RPMI8226 (cell line): ENCODE data around the gene SRCIN1.

Experiments used
- DNase-seq: peaks from one replicate; pipeline ENCODE4 v3.0.0-alpha.2; 2015

The SRCIN1 gene

DNA sequence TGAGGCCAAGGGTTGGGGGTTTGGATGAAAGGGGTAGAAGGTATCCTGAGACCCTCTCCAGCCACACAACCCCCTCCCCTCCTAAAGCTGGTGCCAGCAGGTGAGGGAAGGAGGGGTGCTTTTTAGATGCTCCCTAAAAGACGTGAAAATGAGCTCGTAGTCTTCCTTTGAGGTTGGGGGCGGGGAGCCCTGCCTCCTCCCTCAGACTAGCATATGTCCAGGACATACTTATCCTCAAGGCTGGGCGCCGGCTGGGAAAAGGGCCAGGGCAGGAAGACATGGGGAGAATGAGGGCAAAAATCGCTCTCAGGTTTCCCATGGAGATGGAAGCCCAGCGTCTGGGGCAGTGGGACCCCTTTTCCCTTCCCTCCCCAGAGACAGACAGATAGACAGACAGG lies 26.7 kb downstream of the SRCIN1 start:
- no peak for DNase-seq

DNA sequence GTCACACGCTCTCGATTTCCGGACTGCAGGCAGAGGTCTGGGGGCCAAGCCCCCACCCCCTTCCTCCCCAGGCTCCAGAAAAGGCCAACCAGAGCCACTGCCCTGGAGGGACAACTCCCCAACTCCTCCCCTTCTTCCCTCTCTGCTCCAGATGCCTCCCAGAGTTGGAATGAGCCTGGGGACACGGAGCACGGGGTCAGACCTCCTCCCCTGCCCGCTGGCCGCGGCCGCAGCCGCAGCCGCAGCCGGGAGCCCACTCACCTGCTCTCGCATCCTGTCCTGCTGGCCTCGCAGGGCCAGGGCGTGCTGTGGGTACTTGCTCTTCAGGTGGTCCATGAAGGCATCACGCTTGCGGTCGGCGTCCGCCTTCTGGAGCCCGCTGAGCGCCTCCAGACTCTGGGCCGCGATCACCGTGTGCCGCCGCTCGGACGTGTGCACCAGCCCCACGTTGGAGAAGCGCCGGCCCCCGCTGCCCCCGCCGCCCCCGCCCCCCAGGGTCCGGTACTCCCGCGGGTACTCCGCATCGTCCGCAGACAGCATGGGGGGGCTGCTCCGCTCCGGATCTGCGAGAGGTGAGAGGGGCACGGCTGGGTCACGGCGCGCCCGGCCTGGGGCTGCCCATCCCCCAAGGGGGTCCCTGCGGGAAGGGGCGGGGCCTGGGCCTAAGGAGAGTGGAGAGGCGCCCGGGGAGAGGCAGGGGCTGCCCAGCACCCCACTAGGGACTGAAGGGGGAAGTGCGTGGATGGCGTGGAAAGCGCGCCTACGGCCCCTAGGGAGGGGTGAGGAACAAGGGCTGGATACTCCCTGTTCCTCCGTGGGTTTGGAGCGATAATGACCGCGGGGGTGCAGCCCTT lies 27.3 kb downstream of the SRCIN1 start:
- no peak for DNase-seq

DNA sequence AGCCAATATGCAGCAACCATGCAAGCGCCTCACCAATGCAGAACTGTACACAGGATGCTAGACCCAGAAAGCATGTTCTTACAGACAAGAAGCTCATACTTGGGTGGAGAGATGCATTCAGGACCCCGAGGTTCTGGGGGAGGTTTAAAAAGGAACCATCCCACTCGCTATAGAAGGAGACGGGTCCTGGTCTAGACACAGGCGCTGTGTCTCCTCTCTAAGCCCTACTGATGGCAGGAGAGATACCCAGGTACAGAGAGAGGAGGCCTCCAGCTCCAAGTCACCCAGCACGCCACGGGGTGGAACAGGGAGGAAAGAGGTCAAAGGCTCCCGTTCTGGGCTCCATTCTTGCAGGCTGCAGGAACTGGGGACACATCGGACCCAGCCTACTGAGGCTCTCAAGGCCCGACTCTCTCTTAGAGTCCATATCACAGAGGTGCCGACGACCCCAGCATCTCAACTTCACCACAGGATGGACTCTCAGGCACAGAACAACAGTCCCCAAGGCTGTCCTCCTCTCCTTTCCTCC lies 28.0 kb downstream of the SRCIN1 start:
- no peak for DNase-seq

DNA sequence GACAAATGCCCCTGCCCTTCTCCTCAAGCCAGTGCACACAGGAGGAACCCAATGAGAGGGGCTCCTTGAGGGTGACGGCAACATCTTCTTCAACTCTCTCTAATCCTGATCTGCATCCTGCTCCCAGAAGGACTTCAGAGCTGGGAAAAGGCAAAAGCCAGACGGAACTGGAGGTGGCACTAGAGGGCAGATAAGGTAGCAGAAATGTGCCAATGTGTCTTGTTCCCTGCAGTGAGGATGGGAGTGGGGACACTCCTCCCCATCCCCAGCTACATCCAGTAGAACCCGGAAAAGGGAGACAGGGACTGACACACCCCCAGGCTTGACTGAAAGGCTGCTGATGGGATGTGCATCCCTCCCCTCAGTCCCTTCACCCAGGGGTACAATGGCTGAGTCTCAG lies 28.5 kb downstream of the SRCIN1 start:
- DNase-seq = no peak

DNA sequence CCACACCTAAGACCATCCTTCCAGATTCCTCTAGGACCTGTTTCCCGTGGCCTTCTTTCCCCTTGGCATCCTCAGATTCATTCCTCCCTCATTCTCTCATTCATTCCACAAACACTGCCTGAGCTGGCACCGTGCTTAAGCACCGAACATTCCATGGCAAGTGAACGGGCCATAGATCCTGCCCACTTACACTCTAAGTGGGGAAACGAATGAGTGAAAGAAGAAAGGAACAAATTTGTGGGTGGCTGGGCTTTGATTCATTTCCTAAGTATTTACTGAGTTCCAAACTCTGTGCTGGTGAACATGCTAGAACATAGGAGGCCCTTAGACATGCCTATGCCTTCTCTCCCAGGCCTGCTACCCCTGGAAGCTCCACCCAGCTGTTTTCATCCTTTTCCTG lies 30.0 kb downstream of the SRCIN1 start:
- no peak for DNase-seq

DNA sequence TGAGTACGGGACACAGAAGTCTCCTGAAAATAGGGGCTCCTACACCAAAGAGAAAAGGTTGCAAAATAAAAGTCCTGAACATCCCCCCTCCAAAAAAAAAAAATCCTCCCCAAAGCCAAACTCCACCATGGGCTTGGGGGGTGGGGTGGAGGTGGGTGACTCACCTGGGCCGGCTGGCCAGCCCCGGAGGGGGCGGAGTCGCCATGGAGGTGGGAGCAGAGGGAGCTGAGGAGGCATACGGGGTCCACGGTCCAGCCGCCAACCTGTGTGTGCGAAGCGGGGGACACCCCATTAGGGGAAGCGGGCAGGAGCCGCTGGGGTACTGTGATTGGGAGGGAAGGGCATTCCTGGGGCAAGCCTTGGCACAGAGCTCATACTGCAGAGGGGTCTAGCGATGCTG lies 31.0 kb downstream of the SRCIN1 start:
- no peak for DNase-seq

DNA sequence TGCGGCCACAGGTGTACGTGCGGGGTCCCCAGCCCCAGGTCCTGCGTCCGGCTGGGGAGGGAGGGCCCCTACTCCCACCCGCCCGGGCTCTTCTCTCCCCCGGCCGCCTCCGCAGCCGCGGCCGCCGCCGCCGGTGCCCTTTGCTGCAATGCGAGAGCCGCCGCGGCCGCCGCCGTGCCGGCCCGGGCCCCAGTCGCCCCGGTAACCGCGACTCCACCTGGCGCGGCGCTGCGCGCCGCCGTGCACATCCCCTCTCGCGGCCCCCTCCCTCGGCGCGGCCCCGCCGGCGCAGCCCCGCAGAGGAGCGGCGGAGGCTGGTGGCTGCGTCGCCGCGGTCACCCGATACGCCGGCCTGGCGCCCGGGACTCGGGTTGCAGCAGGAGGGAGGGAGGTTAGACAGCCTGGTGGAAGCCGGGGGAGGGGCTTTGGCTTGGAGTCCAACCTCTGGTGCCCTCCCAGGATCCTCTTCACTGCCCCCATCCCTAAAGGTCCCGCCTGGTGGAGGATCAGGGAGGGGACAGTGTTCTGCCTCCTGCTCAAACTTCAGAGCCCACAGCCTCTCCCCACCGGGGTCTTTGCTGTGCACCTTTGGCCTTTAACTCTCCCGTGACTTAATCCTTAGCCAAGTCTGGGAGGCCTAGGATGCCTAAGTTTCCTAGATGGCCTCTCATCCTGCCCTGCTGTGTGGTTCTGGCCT lies 32.9 kb downstream of the SRCIN1 start:
- DNase-seq = no peak

DNA sequence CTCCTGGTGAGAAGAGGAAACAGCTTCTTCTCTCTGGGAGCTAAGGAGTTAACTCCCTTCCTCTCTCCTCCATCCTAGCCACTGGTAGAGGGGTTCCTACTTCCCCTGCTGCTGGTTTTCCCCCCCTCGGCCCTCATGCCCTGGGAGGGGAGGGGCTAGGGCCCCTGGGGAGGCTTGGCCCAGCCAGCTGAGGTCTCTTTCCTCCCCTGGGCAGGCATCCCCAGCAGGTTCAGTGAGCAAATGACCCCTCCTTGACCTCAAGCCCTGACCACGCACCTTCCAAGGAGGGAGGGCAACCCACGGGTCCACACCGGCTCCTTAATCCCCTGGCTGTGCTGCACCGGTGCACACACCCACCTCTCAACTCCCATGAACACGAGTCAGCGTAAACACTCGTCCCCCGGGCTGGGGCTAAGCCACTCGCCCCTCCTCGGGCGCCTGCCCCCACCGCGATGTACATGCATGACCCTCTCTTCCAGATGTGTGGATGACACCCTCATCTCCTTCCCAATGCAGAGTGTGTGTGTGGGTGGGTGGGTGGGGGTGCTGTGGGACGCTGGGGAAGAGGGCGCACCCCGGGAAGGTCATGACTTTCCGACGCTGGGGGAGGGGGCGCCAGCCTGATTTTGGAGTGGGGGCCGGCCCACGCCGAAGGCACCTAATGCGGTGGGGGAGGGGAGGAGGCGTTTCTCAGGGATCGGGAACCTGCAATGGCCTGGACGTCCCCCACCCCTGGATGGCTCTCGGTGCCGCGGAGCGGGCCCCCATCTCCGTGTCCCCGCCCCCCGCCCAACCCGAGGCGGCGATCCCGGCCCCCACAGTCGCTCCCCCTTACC lies 33.7 kb downstream of the SRCIN1 start:
- no peak for DNase-seq

DNA sequence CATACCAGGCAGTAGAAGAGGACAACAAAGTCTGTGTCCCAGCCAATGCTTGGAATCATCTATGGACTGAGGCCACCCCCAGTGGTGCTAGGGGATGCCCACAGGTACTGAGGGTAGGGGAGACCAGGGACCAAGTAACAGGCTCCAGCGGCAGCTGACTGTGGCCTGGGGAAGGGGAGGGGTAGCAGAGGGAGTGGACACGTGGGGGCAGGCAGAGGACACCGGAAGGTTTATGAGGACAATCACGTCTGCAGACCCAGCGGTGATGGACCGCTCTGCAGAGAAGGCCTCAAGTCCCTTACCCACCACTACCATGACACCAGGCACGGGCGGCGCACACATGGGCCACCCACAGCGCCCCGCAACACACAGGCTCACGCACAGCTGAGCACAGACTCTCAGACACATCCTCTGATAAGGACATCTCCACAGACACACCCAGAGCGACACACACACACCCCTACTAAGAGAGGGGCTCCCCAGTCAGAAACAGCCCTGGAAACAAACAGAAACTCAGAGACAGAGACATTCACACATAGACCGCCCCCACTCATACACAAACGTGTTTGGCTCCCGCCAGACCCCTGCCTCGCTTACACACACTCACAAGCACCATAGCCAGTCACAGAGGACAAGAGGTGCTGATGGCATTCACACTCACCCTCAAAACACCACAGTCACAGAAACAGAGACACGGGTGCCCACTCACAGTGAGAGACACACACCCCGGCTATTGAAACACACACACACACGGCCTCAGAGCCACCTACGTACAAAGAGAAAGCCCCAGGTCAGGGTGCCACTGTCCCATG lies 35.8 kb downstream of the SRCIN1 start:
- DNase-seq = no peak

DNA sequence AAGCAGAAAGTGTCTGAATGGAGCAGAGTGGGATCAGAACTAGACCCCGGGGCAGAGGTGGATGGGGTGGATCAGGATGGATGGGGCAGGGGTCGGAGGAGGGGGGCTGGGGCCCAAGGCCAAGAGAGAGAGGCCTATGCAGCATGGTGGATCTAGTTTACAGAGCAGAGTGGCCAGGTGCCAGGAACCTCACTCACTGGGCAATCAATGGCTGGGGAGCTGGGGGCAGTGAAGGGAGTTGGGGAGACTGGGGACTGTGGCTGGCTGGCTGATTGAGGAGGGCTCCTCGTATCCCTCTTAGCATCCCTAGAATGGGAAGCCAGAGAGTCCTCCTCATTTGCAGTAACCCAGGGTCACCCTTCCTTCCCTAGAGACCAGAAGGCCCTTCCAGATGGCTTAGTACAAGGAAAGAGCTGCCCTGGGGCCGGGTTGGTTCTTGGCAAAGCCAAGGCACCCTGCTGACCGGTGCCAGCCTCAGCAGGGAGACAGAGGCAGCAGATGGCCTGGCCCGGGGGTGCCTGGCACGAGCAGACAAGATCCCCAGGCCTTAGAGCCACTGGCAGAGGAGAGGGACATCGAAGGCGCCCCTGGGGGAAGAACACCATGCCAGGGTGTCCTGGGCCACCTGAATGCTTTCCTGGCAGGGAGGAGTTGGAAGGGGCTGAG lies 36.8 kb downstream of the SRCIN1 start:
- no peak for DNase-seq

DNA sequence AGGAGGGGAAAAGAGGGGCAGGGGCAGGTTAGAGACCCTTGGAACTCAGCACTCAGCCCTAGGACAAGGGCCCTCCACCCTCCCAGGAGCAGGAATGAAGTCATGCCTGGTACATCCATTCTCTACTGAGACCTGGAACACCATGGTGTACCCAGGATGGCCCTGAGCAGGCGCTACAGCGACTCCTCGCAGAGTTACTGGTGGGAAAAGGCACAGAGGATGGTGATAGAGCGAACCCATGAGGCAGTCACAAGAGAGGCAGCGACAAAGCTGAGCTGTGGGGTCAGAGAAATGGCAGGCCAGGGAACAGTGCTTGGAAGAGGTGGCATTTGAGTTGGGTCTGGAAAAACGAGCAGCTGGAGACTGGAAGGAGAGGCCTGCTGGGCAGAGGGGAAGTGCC lies 37.5 kb downstream of the SRCIN1 start:
- DNase-seq = no peak

DNA sequence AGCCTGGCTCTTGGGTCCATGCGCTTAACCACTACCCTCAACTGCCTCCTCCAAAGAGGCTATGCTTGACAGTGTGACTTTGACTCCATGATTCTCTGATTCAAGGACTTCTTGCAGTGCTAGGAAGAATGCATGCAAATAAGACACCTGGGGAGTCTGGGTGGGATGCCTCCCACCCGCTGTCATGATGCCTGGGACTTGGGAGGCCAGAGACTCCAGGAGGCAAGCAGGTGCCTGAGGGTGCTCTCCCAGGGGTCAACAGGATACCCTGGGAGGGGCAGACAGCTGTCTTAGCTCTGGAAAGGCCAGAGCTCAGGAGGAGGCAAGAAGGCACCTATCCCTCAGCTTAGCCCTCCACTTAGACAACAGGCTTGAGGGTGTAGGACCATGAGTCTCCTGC lies 38.4 kb downstream of the SRCIN1 start:
- no peak for DNase-seq

DNA sequence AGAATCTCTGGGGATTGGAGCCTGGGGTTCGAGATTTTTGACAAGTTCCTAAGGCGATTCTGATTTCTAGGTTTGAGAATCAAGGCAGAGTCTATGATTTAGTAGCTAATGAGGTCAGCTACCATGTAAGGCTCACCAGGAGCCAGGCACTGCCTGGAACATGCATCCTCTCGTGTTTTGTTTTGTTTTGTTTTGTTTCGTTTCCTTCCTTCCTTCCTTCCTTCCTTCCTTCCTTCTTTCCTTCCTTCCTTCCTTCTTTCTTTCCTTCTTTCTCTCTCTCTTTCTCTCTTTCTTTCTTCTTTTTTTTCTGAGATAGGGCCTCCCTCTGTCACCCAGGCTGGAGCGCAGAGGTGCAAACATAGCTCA lies 39.1 kb downstream of the SRCIN1 start:
- no peak for DNase-seq

DNA sequence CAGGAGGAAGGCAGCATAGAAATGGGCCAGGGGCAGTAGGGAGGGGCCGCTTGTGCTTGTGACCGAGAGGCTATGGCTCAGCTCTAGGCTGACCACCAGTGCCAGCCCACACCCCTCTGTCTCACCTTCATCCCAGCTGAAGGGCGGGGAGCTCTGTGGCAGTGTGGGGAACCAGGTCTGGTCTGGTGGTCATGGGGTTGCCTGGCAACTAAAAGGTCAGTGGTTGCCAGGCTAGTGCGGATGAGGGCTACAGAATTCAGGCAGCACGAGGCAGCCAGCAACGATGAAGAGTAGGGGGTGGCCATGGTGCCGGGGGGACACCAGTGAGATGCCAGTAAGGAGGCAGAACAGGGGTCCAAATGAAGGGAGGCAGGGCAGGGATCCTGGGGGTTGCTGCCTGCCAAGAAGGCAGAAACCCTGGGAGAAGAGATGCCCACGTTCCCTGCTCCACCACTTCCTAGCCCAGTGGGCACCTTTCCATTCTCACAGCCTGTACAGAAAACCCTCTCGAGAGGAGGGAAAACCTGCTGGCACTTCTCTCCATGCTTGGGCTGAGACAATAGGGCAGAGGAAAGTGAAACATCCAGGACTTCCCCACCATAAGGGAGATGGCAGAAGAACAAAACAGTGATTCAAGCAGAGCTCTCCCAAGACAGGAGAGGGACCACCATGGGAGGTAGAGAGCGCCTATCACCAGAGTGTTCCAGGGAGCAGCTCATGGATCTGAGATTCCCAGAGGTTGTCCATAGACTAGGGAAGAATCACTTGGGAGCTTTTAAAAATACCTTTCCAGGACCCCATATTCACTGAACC lies 39.7 kb downstream of the SRCIN1 start:
- no peak for DNase-seq

DNA sequence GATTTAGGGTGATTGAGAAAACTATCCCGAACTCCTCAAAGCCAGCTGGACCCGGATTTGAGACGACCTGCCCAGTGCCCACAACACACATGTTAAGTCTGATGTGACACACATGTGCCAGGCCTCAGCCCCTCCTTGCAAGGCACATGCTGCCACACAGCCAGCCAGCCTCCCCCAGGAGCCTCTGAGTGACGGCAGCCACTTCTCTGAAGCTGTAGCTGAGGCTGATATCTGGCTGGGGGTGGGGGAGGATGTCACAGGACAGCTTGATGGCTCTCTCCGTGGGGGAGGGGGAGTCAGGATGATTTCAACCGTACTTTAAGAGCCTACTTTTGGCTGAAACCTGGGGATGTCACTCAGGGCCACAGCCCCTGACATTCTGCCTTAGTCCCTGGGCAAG lies 40.9 kb downstream of the SRCIN1 start:
- DNase-seq = no peak

DNA sequence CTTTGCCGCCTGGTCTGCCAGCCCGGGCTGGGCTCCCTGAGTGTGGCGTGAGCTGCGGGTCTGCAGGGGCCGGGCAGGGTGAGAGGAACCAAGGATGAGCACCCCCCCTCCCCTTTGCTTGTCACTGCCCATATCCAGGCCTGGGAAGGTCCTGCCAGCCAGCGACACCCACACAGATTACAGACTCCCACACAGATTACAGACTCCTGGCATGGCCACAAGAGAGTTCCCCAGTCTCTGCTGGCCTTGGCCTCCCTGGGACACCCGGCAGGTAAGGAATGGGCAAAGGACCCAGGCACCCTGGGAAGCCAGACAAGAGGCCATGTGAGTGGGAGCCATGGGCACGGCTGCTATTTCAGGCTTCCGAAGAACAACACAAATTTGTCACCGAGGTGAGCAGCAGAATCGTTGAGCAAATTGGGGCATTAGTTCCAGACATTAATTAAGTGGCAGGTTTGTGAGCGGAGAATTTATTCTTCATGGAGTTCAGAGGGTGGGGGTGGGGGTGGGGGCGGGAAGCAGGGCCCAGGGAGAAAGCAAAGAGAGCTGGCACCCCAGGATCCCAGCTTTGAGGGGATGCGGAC lies 41.4 kb downstream of the SRCIN1 start:
- DNase-seq = no peak

DNA sequence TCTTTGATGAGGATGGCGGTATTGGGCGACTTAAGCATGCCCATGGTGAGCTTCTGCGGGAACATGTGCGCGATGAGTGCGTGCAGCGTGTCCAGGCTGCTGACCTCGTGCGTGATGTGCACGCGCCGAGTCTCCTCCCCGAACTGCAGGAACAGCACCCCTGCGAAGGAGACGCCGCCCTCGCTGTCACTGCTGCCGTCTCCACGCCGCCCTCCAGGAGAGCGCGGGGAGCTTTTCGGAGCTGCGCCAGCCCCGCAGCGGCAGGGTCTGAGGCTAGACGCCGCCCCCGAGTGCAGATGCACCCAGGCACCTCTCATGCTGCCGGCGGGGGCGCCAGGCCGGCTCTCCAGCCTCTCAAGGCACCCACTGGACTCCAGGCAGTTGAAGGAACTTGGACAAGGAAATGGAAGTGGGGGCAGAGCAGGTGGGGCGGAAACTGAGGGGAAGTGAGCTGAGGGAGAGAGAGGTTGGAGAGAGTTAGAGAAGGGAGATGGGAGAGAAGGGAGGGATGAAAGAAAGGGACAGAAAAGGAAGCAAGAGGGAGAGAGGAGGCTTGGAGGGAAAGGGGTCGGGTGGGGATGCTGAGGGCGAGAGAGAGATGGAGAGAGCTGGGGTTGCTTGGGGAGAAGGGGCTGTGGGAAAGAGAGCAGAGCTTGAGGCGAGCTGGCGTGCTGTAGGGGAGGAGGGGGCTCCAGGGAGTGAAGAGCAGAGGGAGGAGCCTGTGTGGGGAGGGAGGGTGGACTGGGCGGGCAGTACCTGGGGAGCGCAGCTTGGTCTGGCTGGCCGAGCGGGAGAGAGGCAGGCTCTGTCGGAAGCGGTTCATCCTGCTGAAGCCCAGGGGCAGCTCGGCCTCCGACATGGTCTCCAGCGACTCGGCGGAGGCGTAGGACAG lies 42.1 kb downstream of the SRCIN1 start:
- DNase-seq = no peak

DNA sequence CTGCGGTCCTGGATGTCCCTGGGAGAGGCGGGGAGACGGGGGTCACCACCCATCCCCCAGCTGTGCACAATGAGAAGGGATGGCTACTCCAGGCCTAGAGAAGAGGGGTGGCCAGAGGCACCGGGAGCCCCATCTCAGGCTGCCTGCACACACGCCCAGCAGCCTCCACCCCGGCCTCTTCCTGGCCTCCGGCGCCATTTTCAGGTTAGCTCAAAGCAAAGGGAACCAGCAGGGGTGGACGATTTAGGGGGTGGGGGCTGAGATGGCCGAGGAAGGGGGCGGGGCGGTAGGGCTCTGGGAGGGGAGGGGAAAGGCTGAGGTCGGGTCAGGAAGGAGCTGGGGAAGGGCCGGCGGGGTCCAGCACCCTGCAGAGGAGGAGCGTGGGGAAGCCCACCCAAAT lies 42.8 kb downstream of the SRCIN1 start:
- no peak for DNase-seq

DNA sequence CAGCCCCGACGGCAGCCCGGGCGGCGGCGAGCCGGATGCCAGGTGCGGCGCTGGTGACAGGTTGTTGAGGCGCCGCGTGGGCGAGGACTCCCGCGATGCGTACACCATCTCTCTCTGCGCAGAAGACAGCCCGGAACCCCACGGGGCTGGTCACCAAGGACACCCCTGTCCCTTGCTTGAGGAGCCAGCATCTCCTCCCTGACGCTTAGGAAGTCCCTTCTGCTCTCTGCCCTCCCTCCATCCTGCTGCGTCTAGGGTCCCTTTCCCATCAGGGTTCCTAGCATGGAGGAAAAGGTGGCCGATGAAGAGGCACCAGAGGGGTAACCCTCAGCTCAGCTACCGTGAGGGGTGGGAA lies 43.6 kb downstream of the SRCIN1 start:
- DNase-seq = no peak
